HuH-7.5 (cell line): Measurements from ENCODE around the gene NKX1-1.

Experiments used
- DNase-seq: peaks from one replicate; pipeline ENCODE4 v3.0.0; 2011; ENCODE audit warnings: low spot score

NKX1-1 gene

DNA sequence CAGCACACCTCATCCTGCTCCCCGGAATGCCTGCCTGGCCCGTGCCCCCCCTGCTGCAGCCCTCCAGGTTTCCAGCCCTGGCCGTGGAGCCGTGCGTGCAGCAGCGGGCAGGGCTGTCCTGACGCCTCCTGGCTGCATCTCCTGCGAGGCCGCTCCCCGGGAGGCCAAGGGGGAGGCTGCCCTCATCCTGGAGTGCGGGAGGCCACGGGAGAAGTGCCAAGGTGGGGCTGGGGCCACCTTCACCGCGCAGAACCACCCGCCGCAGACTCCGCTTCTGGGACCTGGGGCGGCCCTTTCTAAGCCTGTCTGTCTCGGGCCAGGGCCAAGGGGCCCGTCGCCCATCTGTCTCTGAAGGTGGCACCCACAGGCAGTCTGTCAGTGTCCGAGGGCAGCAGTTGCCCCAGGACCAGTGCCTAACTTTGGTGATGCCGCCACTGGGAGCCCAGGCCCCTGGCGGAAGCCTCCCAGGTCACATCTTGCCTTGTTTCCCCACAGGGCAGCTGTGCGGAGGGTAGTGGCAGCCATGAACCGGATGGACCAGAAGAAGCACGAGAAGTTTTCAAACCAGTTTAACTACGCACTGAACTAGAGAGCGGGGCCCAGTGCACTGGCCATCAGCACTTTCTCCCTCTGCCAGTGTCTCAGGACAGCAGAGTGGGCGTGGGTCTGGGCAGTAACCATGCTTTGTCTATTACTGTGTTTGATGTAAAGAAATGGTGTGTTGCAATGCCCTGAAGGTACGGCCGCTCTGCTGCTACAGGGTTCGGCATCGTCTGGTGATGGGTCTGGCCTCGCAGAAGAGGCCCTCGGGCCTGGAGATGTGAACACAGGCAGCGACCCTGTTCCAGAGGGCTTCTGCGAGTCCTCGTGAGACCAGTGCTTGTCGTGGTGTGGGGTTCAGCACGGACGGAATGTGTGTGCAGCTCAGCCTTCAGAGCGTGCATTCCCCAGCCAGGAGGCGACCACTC is 20.6 kb downstream of the NKX1-1 start:
- DNase-seq, result no peak

DNA sequence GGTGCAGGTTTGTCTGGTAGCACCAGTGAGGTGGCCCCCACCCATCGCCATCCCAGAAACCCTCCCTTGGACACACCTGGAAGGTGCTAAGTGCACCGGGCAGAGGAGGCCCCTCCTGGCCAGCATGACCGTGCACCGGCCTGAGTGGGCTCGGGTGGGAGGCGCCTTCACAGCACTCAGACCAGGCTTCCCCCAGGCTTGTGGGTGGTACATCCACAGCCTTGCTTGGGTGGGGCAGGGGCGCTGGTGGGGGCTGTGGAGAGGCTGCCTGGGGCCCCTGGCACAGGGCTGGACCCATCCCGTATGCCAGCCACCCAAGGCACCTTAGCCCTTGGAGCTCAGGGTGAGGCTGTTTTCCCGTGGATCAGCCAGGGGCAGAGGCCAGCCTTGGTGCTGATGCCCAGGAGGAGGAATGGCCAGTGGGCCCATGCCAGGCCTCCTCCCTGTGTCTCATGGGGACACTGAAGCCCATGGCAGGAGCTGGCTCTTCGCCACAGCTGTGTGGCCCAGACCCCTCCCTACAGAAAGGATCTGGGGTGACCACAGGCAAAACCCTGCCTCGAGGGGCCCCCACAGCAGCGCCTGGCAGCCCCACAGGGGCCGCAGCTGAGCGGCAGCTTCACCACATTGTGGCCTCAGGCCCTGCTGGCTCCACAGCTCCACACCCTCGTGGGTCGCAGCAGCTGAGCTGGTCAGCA is 21.4 kb downstream of the NKX1-1 start:
- no peak for DNase-seq

DNA sequence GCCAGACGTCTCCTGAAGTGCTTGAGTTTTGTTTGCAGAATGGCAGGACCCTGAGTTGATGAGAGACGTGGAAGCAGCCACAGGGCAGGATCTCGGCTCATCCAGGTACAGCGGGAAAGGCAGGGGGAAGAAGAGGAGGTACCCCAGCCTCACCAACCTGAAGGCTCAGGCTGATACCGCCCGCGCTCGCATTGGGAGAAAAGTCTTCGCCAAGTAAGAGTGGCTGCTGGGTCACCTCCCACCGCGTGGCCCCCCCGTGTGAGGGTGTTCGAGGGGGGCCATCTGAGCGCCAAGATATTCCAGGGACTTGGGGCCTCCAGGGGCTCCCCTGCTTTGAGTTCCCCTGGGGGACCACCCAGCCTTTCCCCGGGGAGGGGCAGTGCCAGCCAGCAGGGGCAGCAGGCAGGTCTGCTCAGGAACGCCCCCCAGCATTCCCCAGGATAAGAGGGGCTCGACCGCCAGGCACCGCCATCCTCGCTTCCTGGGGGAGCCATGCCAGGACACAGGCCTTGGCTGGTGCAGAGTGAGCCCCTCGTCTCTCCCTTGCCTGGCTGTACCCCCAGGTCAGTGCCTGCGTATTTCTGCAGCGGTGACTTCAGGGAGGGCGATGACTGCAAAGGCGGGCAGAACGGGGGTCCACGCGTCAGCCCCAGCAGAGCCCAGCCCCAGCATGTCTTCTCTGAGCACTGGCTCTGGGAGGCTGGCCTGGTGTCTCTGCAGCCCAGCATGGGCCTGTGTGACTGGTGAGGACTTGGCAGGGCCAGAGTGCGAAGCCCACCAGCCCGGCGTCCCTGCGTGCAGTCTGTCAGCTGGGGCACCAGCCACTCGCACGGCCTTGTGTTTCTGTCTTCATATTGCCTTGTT is 22.3 kb downstream of the NKX1-1 start:
- DNase-seq, result no peak

- no peak for DNase-seq
Observed at GRCh38 chr4:1382776-1383727, 23.2 kb downstream of the NKX1-1 start.

GRCh38 chr4:1381944-1382541 is 24.2 kb downstream of the NKX1-1 start:
- no peak for DNase-seq

DNA sequence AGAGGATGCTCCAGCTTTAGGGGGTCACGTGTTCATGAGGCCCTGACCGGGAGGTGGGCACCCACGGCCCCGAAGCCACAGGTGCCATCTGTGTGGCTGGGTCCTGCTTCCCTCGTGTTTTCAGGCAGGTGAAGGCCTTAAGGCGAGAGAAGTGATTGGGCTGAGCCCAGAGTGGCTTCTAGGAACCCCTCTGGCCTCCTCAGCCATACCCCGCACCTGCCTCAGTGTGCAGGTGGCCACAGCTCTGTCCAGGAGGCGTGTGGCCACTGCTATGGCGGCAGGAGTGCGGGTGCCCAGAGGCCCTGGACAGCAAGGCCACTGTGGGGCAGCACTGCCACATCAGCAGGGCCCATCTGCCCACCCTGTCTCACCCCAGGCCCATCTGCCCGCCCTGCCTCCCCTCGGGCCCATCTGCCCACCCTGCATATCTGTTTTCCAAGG is 25.0 kb downstream of the NKX1-1 start:
- DNase-seq, result no peak

DNA sequence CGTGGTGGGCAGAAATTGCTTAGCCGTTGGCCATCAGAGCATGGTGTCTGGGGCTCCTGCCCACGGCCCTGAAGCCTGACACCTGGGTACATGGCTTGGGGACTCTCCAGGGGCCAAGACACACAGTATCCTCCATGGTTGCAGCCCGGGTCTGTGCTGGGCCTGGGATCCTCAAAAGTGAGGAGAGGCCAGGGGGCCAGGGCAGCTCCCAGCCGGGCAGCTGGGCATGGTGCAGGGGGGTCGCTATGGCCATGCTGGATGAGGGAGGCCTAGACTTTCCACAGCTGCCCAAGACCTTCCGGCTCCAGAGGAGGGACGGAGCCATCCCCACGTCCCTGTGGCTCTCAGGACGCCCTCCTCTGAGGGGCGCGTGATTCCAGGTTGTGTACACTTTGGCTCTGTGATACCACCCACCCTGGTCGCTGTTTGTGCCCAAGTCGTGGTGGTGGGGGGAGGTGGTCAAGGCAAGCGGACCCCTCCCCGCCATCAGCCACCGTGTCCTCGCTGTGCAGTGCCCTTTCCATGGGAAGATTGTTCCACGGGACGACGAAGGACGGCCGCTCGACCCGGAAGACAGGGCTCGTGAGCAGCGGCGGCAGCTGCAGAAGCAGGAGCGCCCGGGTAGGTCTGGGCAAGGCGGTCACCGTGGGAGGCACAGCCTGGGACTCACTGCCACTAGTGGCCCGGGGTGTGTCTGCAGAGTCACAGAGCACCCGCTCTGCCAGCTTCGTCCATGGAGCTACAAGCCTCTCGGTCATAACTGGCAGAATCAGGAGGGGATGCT is 25.7 kb downstream of the NKX1-1 start:
- DNase-seq, result no peak

DNA sequence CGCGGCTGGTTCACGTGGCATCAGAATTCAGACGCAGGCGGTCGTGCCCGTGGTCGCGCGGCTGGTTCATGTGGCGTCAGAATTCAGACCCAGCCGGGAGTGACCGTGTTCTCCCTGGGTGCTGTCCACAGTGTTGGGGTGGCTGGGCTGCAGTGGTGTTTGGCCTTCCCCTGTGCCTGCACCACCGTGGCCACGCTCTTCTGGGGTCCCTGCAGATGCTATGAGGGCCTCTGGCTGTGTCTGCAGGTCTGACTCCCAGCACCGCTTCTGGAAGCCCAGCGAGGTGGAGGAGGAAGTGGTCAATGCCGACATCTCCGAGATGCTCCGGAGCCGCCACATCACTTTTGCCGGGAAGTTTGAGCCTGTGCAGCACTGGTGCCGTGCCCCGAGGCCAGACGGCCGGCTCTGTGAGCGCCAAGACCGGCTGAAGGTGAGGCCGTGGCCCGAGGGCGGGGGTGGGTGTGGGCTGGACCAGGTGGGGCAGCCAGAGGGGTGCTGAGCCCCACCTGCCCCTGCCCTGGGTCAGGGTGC is 26.4 kb downstream of the NKX1-1 start:
- DNase-seq, result no peak

- DNase-seq, result no peak
Observed at GRCh38 chr4:1379351-1379781, 26.9 kb downstream of the NKX1-1 start.

DNA sequence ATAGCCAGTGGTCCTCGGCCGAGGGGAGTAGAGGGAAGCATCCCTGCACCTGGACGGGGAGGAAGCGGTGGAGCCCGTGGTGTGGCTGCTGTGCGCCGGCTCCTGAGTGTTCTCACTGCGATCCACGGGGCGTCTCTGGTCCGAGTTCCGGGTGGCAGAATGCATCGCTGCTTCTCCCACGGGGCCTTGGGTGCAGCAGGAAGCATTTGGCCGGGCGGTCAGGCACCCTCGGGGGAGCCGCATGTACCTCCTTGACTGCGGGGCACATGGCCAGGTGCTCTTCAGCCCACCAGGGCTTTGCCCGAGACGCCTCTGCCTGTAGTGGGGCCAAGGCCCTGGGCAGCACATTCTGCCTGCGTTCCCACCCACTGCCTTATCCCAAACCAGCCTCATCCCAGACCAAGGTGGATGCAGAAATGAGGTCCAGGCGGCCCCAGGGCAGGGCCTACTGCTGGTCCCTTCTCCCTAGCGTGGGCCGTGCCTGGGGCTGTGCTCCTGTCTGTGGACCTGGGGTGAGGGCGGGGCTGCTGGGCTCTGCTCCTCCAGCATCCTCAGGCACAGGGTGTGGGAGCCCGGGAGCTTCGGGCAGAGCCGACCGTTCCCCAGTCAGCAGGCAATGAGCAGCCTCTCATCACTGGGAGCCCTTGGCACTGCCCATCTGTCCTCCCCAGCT is 27.5 kb downstream of the NKX1-1 start:
- DNase-seq, result no peak

GRCh38 chr4:1377606-1378261 is 28.5 kb downstream of the NKX1-1 start:
- no peak for DNase-seq

DNA sequence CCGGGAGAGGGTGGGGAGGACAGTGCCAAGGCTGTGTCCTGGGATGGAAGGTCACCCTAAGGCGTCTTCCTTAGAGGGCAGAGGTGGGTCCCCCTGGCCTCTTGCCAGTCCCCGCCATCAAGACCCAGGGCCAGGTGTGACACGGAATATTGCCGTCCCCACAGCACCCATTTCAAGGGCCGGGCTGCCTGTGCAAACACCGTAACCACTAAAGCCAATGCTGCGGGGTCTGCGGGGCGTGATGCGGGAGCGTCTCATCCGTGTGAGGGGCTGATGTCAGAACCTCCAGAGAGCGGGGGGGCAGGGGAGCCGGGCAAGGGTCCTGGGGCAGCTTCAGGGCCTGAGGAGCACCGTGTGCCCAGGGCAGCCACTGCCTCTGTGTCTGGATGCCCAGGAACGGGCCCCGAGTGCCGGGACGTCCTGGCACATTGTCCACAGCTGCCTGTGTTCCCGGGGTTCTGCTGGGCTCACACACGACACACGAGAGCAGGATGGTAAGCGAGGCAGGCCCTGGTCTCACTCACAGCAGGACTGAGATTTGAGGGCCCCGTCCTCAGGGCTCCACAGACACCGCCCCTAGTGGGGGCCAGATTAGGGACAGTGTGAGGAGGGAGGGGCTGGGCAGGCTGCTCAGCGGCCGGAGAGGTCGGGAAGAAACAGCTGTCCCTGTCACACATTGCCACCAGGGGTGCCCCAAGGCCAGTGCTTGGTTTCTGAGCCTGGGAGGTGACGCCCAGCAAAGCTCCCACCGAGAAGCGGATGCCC is 29.2 kb downstream of the NKX1-1 start:
- DNase-seq, result no peak

- no peak for DNase-seq
Observed at GRCh38 chr4:1376391-1376840, 29.8 kb downstream of the NKX1-1 start.

DNA sequence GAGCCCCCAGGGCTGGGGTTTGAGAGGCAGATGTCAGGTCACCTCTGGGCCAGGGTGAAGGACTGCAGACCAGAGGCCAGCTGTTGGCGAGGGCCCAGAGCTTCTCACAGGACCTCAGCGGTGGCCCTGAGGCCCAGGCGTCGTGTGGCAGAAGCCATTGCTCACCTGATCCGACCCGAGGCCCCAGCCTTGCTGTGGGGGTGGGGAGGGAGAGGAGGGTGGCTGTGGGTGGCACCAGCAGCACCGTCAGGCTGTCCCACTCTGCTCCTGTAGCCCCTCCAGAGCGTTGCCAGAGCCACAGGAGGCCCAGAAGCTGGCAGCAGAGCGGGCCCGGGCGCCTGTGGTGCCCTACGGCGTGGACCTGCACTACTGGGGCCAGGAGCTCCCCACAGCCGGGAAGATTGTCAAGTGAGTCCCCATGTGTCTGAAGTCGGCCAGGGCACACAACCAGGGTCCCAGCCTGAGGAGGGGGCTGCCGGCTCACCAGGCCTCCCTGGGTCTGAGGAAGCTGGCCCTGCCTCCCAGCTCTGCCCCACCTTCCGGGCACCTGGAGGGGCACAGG is 30.4 kb downstream of the NKX1-1 start:
- DNase-seq, result no peak

DNA sequence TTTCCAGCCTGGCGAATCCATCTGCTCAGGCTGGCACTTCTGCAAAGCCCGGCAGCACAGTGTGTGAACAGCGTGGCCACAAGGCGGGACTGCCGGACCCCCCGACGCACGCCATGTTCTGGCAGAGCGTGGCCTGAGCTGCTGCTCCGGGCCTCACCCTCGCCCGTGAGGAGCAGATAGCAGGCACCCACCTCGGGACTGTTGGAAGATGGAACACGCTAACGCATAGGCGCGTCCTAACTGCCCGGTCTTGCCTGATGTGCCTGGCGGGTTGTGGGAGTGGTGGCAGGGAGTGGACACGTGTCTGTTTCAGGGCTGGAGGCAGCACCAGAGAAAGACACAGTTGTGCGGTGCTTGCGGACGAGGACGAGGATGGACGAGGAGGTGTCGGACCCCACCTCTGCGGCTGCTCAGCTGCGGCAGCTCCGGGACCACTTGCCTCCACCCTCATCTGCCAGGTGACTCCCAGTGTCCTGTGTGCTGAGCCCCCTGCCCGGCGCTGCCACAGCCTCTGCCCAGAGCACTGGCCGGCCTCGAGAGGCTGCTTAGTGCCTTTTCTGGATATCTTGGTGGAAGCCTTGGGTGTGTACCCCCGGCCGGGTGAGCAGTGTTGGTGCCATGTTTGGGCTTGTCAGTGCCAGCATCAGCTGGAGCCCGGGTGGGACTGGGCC is 31.1 kb downstream of the NKX1-1 start:
- no peak for DNase-seq

DNA sequence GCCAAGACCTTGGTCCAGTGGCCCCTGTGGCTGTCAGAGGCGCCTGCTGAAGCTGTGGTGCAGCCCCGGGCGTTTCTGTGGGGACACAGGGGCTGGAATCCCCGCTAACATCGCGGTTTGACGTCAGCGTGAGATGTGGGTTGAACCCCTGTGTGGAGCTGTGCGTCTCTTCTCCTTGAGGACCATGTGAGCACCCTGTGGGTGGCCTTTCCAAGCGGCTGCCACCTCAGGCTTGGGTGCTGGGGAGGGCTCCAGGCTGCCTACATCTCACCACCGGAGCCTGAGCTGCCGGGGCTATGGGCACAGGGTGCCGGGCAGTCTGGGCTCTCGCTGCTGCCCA is 31.6 kb downstream of the NKX1-1 start:
- DNase-seq, result no peak
